Prostate gland (tissue), 2 donors: ENCODE results near the gene NR0B2. TPM values are rescaled to one million over a fixed set of nuclear protein-coding genes. Genes with fewer than 3 reads are reported as not detected.

Experiments used
- DNase-seq: peaks from one replicate; pipeline ENCODE4 v3.0.0-alpha.2; 2019; ENCODE audit warnings: low spot score
- H3K27ac ChIP-seq, 2 donors: fragments of 200-600 bp; sonication (generic); 2 replicates each; pipeline ENCODE4 v1.5.1; 2017 to 2019
- H3K27me3 ChIP-seq: fragments of 200-600 bp; sonication (generic); replicated peaks from 2 replicates; pipeline ENCODE4 v1.5.1; 2019; ENCODE audit not compliant: insufficient read depth
- H3K36me3 ChIP-seq, 2 donors: fragments of 200-600 bp; sonication (generic); 1 replicate in 1 of 2; 2 replicates in 1 of 2; pipeline versions ENCODE4 v1.5.1 to v1.8.1; 2017 to 2019
- H3K4me1 ChIP-seq: fragments of 200-600 bp; sonication (generic); replicated peaks from 2 replicates; pipeline ENCODE4 v1.5.1; 2019
- H3K4me3 ChIP-seq, 2 donors: fragments of 200-600 bp; sonication (generic); 2 replicates each; pipeline ENCODE4 v1.5.1; 2017 to 2019
- H3K9me3 ChIP-seq: fragments of 200-600 bp; sonication (generic); 2 replicates; pipeline ENCODE4 v1.5.1; 2017
- POLR2A ChIP-seq: fragments of 450-650 bp; IDR thresholded peaks from one replicate; pipeline ENCODE4 v1.6.1; 2016; ENCODE audit warnings: antibody characterized with exemption, mild to moderate bottlenecking
- POLR2AphosphoS5 ChIP-seq: sonication (generic); formaldehyde crosslinking; IDR thresholded peaks from one replicate; pipeline ENCODE4 v1.6.1; 2017; ENCODE audit warnings: antibody characterized with exemption
- WGBS: methylation state at CpG from one replicate; pipeline ENCODE4 v1.1.5; 2018; 5-methylcytosine and 5-hydroxymethylcytosine counted together
- intact Hi-C: fragments of 100-400 bp; cut with DNase I; formaldehyde crosslinking; loops from one replicate; pipeline ENCODE4 v1.14.2; 2022
- total RNA-seq, 2 donors: library from RNA; depleted of rRNA; stranded (reverse); fragments of >200 nt; gene quantifications; one replicate each; pipeline ENCODE4 v1.1.0, GENCODE V29; 2016
- TF ChIP-seq, protein P1 (sequence below), 4 experiments: fragments of 200-600 bp in 2 of 4; fragments of 450-650 bp in 2 of 4; sonication (generic) in 2 of 4; IDR thresholded peaks; 1 replicate in 3 of 4; 2 replicates in 1 of 4; pipeline ENCODE4 v1.5.1; 2016 to 2019; ENCODE audit warnings: antibody characterized with exemption in 4 of 4, mild to moderate bottlenecking in 2 of 4, moderate library complexity in 2 of 4

The NR0B2 gene
- total RNA-seq, 2 donors from 2014 or later = not detected

- no peak for TF ChIP-seq POLR2A
- TF ChIP-seq POLR2AphosphoS5 = no peak
- TF ChIP-seq, protein P1, sequence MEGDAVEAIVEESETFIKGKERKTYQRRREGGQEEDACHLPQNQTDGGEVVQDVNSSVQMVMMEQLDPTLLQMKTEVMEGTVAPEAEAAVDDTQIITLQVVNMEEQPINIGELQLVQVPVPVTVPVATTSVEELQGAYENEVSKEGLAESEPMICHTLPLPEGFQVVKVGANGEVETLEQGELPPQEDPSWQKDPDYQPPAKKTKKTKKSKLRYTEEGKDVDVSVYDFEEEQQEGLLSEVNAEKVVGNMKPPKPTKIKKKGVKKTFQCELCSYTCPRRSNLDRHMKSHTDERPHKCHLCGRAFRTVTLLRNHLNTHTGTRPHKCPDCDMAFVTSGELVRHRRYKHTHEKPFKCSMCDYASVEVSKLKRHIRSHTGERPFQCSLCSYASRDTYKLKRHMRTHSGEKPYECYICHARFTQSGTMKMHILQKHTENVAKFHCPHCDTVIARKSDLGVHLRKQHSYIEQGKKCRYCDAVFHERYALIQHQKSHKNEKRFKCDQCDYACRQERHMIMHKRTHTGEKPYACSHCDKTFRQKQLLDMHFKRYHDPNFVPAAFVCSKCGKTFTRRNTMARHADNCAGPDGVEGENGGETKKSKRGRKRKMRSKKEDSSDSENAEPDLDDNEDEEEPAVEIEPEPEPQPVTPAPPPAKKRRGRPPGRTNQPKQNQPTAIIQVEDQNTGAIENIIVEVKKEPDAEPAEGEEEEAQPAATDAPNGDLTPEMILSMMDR (IDR thresholded peaks at IDR 0.05) = no peak
- Histone ChIP-seq H3K27me3 (no peaks in the 10 kb centered on the region), H3K27ac (no peak overlapping the region), H3K4me3 (peak overlapping the region in 1 of 2 donors; percentile 100), H3K9me3 (no peaks in the 10 kb centered on the region), H3K4me1 (no peaks in the 10 kb centered on the region), H3K36me3 (peaks cover 0 to 4% of the 10 kb centered on the region in 2 donors)
- 89% methylated on average over 3 of the region's 3 CpGs for WGBS
- intact Hi-C loops = no loop called here
- DNase-seq = no peak
Measured at GRCh38 chr1:26922901-26923300, 9.1 kb upstream of the NR0B2 start.

DNA sequence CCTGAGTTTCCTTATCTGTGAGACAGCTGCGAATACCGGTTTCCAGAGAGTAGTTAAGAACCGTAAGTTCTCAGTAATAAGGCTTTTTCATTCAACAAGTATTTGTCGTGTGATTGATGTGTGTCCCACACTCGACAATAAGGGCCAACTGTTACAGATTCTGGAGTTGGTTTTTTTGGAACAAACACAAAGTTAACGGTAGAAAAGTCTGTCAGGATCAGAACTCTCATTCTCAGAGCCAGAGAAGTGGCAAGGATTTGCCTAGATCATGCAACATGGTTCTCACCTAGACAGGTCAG, 8.6 kb upstream of the NR0B2 start:
- DNase-seq = no peak
- peak overlapping the region in 1 of 2 donors; percentile 82 for H3K27ac ChIP-seq
- intact Hi-C loops = no loop called here

GRCh38 chr1:26921540-26922430, 8.0 kb upstream of the NR0B2 start, which contains the start of gene NUDC:
Gene NUDC, plus strand, starts transcription at chr1:26921743. Its CDS starts 106 bp downstream, at chr1:26921849.
- under 1% methylated on average over 83 of the region's 83 CpGs for WGBS
- peak; percentile 97 for DNase-seq
- intact Hi-C loops = no loop called here
- H3K9me3 ChIP-seq = no peaks in the 10 kb centered on the region
- peaks cover 0 to 4% of the 10 kb centered on the region in 2 donors for H3K36me3 ChIP-seq
- peak within 1 kb of the TSS; percentile 82 for H3K27ac ChIP-seq
- H3K4me3 ChIP-seq = peak within 1 kb of the TSS; percentile 90 to 100
- TF ChIP-seq POLR2AphosphoS5 (peak; percentile 99), POLR2A (peak; percentile 85)
- TF ChIP-seq, protein P1 (IDR thresholded peaks at IDR 0.05) = peak in 1 of 4 experiments; percentile 38
- no peaks in the 10 kb centered on the region for H3K27me3 ChIP-seq
- H3K4me1 ChIP-seq = no peaks in the 10 kb centered on the region

More for the DNA sequence above, 8.6 kb upstream of the NR0B2 start:
- H3K27me3 ChIP-seq = no peaks in the 10 kb centered on the region
- no peaks in the 10 kb centered on the region for H3K4me1 ChIP-seq
- H3K4me3 ChIP-seq = peak overlapping the region; percentile 90 to 100
- peaks cover 0 to 4% of the 10 kb centered on the region in 2 donors for H3K36me3 ChIP-seq
- TF ChIP-seq POLR2A (no peak), POLR2AphosphoS5 (no peak)
- H3K9me3 ChIP-seq = no peaks in the 10 kb centered on the region
- 20% methylated on average over 6 of the region's 6 CpGs for WGBS

DNA sequence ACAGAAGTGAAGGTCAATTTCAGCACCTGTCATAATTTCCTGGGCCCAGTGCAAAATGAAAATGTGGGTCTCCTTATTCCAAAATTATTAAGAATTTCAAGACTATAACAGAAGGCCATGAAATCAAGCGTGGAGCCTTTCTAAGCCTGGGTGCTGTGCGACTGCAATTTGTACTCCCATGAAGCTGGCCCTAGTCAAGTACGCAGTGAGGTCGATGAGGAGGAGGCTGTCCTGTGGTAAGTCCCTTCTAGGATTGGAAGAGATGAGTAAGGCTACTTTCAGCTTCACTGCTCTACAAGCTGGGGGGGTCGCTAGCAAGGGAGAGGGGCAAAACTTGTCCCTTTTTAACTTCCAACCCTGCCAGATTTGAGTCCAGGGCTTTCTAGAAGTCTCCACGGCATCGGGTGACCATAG, 7.4 kb upstream of the NR0B2 start:
- Histone ChIP-seq H3K9me3 (no peaks in the 10 kb centered on the region), H3K36me3 (peaks cover 0 to 4% of the 10 kb centered on the region in 2 donors), H3K4me1 (no peaks in the 10 kb centered on the region), H3K27me3 (no peaks in the 10 kb centered on the region), H3K27ac (peak overlapping the region; percentile 82), H3K4me3 (peak overlapping the region; percentile 90 to 100)
- 7% methylated on average over 7 of the region's 7 CpGs for WGBS
- peak; percentile 6 for DNase-seq
- intact Hi-C loops = no loop called here
- TF ChIP-seq POLR2A (no peak), POLR2AphosphoS5 (no peak)
- TF ChIP-seq, protein P1 (IDR thresholded peaks at IDR 0.05) = no peak

DNA sequence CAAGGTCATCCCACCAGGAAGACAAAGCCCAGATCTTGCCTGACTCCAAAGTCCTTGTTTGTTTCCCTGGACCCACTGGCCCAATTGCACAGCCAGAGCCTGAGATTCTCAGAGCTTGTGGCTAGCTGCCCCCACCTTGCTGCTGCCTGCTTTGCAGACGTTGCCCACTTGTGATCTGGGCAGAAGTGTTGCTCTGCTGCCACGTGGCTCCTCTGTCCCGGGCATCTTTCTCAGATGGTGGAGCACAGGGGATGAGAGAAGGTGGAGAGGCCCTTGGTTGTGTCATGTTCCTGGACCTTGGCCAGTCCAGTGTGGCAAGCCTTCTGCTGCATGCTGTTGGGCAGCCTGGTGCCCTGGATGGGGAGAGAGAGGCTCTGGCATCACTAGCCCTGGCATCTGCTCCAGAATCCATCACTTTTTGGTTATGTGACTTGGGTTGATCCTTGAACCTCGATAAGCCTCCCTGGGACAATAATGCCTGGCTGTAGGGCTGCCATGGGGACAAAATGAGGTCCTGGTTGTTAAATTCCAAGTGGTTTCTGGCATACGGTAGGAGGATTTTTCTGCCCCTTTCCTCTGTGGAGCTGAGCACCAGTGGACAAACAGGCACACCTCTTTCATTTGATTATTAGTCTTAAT, 1.5 kb upstream of the NR0B2 start:
- WGBS = 69% methylated on average over 5 of the region's 5 CpGs
- Histone ChIP-seq H3K27me3 (no peaks in the 10 kb centered on the region), H3K4me1 (no peaks in the 10 kb centered on the region), H3K4me3 (no peak overlapping the region), H3K9me3 (no peaks in the 10 kb centered on the region), H3K36me3 (no peaks in the 10 kb centered on the region), H3K27ac (no peak overlapping the region)
- intact Hi-C loops = no loop called here
- no peak for DNase-seq
- TF ChIP-seq, protein P1 (IDR thresholded peaks at IDR 0.05) = no peak
- TF ChIP-seq POLR2A = no peak
- TF ChIP-seq POLR2AphosphoS5 = no peak
